ENCODE measurements around the gene DRICH1. TPM values are rescaled to one million over a fixed set of nuclear protein-coding genes. Genes with fewer than 3 reads are reported as not detected.
"Not testable (repeated sequence)": the region's sequence is repeated elsewhere in the genome, so short reads cannot be mapped to it uniquely, and the experiment has no call there.

The DRICH1 gene
- total and polyA plus RNA-seq, 2 of the 8 experiments (the other 6 are each of a cell fraction or from before 2014, with no cell fraction given): 0.21 to 0.28 TPM

DNA sequence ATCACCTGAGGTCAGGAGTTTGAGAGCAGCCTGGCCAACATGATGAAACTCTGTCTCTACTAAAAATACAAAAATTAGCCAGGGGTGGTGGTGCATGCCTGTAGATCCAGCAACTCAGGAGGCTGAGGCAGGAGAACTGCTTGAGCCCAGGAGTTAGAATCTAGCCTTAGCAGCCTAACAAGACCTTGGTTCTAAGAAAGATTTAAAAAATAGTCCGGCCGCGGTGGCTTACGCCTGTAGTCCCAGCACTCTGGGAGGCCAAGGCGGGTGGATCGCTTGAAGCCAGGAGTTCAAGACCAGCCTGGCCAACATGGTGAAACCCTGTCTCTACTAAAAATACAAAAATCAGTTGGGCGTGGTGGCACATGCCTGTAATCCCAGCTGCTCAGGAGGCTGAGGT, 14.4 kb upstream of the DRICH1 start:
- H3K56ac ChIP-seq (replicated peaks; ENCODE audit: insufficient read length, low read depth, low read length); H3K23ac ChIP-seq (ENCODE audit: insufficient read length); H3K36me3 ChIP-seq (ENCODE audit: control insufficient read depth in 2 of 4, insufficient read depth in 4 of 4, low read length in 3 of 4); DNase-seq (ENCODE audit: low read depth in 1 of 2, low spot score in 2 of 2); H3K27ac ChIP-seq (ENCODE audit: low read depth, low read length); H3K14ac ChIP-seq (ENCODE audit: insufficient read length); H3K18ac ChIP-seq (ENCODE audit: extremely low read depth, low read length); H2AK5ac ChIP-seq (ENCODE audit: low read depth, low read length); FAIRE-seq; H3K4me3 ChIP-seq (ENCODE audit: extremely low read depth in 1 of 4, insufficient read depth in 2 of 4, low read depth in 3 of 4, low read length in 4 of 4); H3K9ac ChIP-seq (replicated peaks in 1 of 4; ENCODE audit: extremely low read depth in 1 of 4, low read depth in 3 of 4, low read length in 3 of 4); H4K20me1 ChIP-seq (replicated peaks in 1 of 2; ENCODE audit: control insufficient read depth in 1 of 2, insufficient read depth in 2 of 2, low read length in 2 of 2); H2BK15ac ChIP-seq (ENCODE audit: low read length); H3K4me2 ChIP-seq (ENCODE audit: insufficient read depth in 1 of 2, low read depth in 2 of 2, low read length in 2 of 2); H2BK20ac ChIP-seq (ENCODE audit: low read length); H4K91ac ChIP-seq (replicated peaks; ENCODE audit: insufficient read length, low read length); H3K4ac ChIP-seq (replicated peaks; ENCODE audit: insufficient read length, low read depth, low read length); H3K79me1 ChIP-seq (ENCODE audit: low read depth, low read length); CTCF ChIA-PET (ENCODE audit: partially characterized antibody); H4K5ac ChIP-seq (ENCODE audit: insufficient read length, low read depth, low read length); H2AFZ ChIP-seq (ENCODE audit: low read length); H3K79me2 ChIP-seq (ENCODE audit: control insufficient read depth in 1 of 2, insufficient read depth in 2 of 2, low read length in 2 of 2); H4K8ac ChIP-seq (ENCODE audit: extremely low read depth, insufficient read depth, low read length); H2BK5ac ChIP-seq (ENCODE audit: low read depth, low read length); H2BK12ac ChIP-seq (ENCODE audit: low read depth, low read length); H2BK120ac ChIP-seq (replicated peaks; ENCODE audit: low read depth, low read length); H3K9me3 ChIP-seq (ENCODE audit: insufficient read depth in 2 of 2, low read depth in 1 of 2, low read length in 1 of 2); H3K23me2 ChIP-seq (ENCODE audit: low read depth, low read length); H3K27me3 ChIP-seq (replicated peaks in 1 of 4; ENCODE audit: control insufficient read depth in 3 of 4, extremely low read depth in 1 of 4, insufficient read depth in 3 of 4, low read length in 3 of 4); H3K4me1 ChIP-seq (replicated peaks in 1 of 4; ENCODE audit: control insufficient read depth in 3 of 4, insufficient read depth in 4 of 4, low read length in 3 of 4): not testable (repeated sequence)
- POLR2A ChIA-PET (ENCODE audit: partially characterized antibody): interaction anchor here (0.6 kb wide), 1 partner anchor 66 kb away, joined by 3 read pairs; no protein-coding TSS in a partner anchor
- 94% methylated on average over 7 of the region's 7 CpGs; no CpG with 5 or more reads in 1 of the 2 experiments for WGBS, 2 experiments (ENCODE audit: extremely low coverage in 1 of 2, insufficient coverage in 1 of 2, insufficient read length in 1 of 2, insufficient replicate concordance in 2 of 2, low coverage in 1 of 2, low lambda C conversion rate in 2 of 2, missing lambda C conversion rate in 1 of 2)

DNA sequence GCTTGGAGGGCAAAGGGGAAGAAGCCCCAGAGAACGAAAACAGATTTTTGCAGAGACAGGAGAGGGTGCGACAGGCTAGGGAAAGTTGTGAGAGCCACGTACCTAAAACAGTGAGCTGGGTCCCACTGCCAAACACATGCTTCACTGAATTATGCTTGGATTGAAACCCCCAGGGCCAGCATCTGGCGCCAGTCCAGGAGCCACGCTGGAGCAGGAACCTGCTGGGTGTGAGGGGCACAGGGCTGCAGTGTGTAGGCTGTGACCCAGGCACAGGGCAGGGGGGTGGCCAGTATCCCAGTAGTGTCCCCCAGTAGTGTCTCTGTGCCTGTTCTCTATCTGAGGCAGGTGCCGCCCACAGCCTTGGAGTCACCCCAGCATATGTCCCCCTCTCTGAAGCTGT, 8.1 kb upstream of the DRICH1 start:
- H2BK12ac ChIP-seq (ENCODE audit: low read depth, low read length); H3K4me1 ChIP-seq (replicated peaks in 1 of 4; ENCODE audit: control insufficient read depth in 3 of 4, insufficient read depth in 4 of 4, low read length in 3 of 4); H4K8ac ChIP-seq (ENCODE audit: extremely low read depth, insufficient read depth, low read length); H3K27me3 ChIP-seq (replicated peaks in 1 of 4; ENCODE audit: control insufficient read depth in 3 of 4, extremely low read depth in 1 of 4, insufficient read depth in 3 of 4, low read length in 3 of 4); H3K4me3 ChIP-seq (ENCODE audit: extremely low read depth in 1 of 4, insufficient read depth in 2 of 4, low read depth in 3 of 4, low read length in 4 of 4); H3K79me1 ChIP-seq (ENCODE audit: low read depth, low read length); H2BK15ac ChIP-seq (ENCODE audit: low read length); H3K36me3 ChIP-seq (ENCODE audit: control insufficient read depth in 2 of 4, insufficient read depth in 4 of 4, low read length in 3 of 4); H3K18ac ChIP-seq (ENCODE audit: extremely low read depth, low read length); H3K14ac ChIP-seq (ENCODE audit: insufficient read length); H4K91ac ChIP-seq (replicated peaks; ENCODE audit: insufficient read length, low read length); DNase-seq (ENCODE audit: low read depth in 1 of 2, low spot score in 2 of 2); H2AFZ ChIP-seq (ENCODE audit: low read length); H4K20me1 ChIP-seq (replicated peaks in 1 of 2; ENCODE audit: control insufficient read depth in 1 of 2, insufficient read depth in 2 of 2, low read length in 2 of 2); H2BK20ac ChIP-seq (ENCODE audit: low read length); H2BK120ac ChIP-seq (replicated peaks; ENCODE audit: low read depth, low read length); FAIRE-seq; H3K27ac ChIP-seq (ENCODE audit: low read depth, low read length); H3K4me2 ChIP-seq (ENCODE audit: insufficient read depth in 1 of 2, low read depth in 2 of 2, low read length in 2 of 2); H4K5ac ChIP-seq (ENCODE audit: insufficient read length, low read depth, low read length); CTCF ChIA-PET (ENCODE audit: partially characterized antibody); H2BK5ac ChIP-seq (ENCODE audit: low read depth, low read length); H2AK5ac ChIP-seq (ENCODE audit: low read depth, low read length); H3K4ac ChIP-seq (replicated peaks; ENCODE audit: insufficient read length, low read depth, low read length); H3K23me2 ChIP-seq (ENCODE audit: low read depth, low read length); H3K9ac ChIP-seq (replicated peaks in 1 of 4; ENCODE audit: extremely low read depth in 1 of 4, low read depth in 3 of 4, low read length in 3 of 4); H3K79me2 ChIP-seq (ENCODE audit: control insufficient read depth in 1 of 2, insufficient read depth in 2 of 2, low read length in 2 of 2); POLR2A ChIA-PET (ENCODE audit: partially characterized antibody); H3K9me3 ChIP-seq (ENCODE audit: insufficient read depth in 2 of 2, low read depth in 1 of 2, low read length in 1 of 2); H3K23ac ChIP-seq (ENCODE audit: insufficient read length); H3K56ac ChIP-seq (replicated peaks; ENCODE audit: insufficient read length, low read depth, low read length): not testable (repeated sequence)
- 81% methylated on average over 6 of the region's 6 CpGs; no CpG with 5 or more reads in 1 of the 2 experiments for WGBS, 2 experiments (ENCODE audit: extremely low coverage in 1 of 2, insufficient coverage in 1 of 2, insufficient read length in 1 of 2, insufficient replicate concordance in 2 of 2, low coverage in 1 of 2, low lambda C conversion rate in 2 of 2, missing lambda C conversion rate in 1 of 2)

Measured in H1 (cell line).